WERI-Rb-1 (cell line): ENCODE results near the gene CTTNBP2.

Experiments used
- DNase-seq: peaks from one replicate; pipeline ENCODE4 v3.0.0-alpha.2; 2020
- H3K27ac ChIP-seq: fragments of 250-450 bp; sonication (Bioruptor Pico); 2 replicates; pipeline ENCODE4 v1.5.1; 2020; ENCODE audit warnings: mild to moderate bottlenecking, moderate library complexity
- H3K27me3 ChIP-seq: fragments of 250-450 bp; sonication (Bioruptor Pico); 2 replicates; pipeline ENCODE4 v1.5.1; 2021; ENCODE audit warnings: mild to moderate bottlenecking, low read depth, moderate library complexity; ENCODE audit not compliant: insufficient read depth, severe bottlenecking
- H3K36me3 ChIP-seq: fragments of 250-450 bp; sonication (Bioruptor Pico); 2 replicates; pipeline ENCODE4 v1.5.1; 2020; ENCODE audit warnings: mild to moderate bottlenecking, moderate library complexity
- H3K4me3 ChIP-seq: 2 replicates; pipeline ENCODE4 v1.5.1; 2011; ENCODE audit warnings: low read depth, mild to moderate bottlenecking, control low read depth, low read length
- H3K9me3 ChIP-seq: fragments of 250-450 bp; sonication (Bioruptor Pico); 2 replicates; pipeline ENCODE4 v1.5.1; 2021; ENCODE audit warnings: mild to moderate bottlenecking, moderate library complexity; ENCODE audit not compliant: severe bottlenecking
- CTCF ChIP-seq: IDR thresholded peaks from 2 replicates; pipeline ENCODE4 v1.5.1; 2011; ENCODE audit warnings: low read depth, mild to moderate bottlenecking, control low read depth, inconsistent platforms, low read length

Gene CTTNBP2

GRCh38 chr7:117808910-117809705, 64.1 kb downstream of the CTTNBP2 start:
- no peak overlapping the region for H3K27ac ChIP-seq
- no peaks in the 10 kb centered on the region for H3K36me3 ChIP-seq
- DNase-seq, result no peak
- H3K9me3 ChIP-seq, result no peaks in the 10 kb centered on the region
- no peak for TF ChIP-seq CTCF
- H3K27me3 ChIP-seq, result peaks cover 31% of the 10 kb centered on the region
- no peak overlapping the region for H3K4me3 ChIP-seq

- Histone ChIP-seq H3K27me3 (peaks cover 35% of the 10 kb centered on the region), H3K9me3 (no peaks in the 10 kb centered on the region), H3K27ac (no peak overlapping the region), H3K4me3 (no peak overlapping the region), H3K36me3 (no peaks in the 10 kb centered on the region)
- DNase-seq, result no peak
- TF ChIP-seq CTCF, result no peak
These were observed 64.9 kb downstream of the CTTNBP2 start for GRCh38 chr7:117808341-117808757.

GRCh38 chr7:117807676-117808075, 65.6 kb downstream of the CTTNBP2 start:
- peaks cover 35% of the 10 kb centered on the region for H3K27me3 ChIP-seq
- H3K27ac ChIP-seq, result no peak overlapping the region
- no peak for TF ChIP-seq CTCF
- H3K4me3 ChIP-seq, result no peak overlapping the region
- H3K9me3 ChIP-seq, result no peaks in the 10 kb centered on the region
- no peaks in the 10 kb centered on the region for H3K36me3 ChIP-seq
- no peak for DNase-seq

- Histone ChIP-seq H3K36me3 (no peaks in the 10 kb centered on the region), H3K9me3 (no peaks in the 10 kb centered on the region), H3K4me3 (no peak overlapping the region), H3K27me3 (peaks cover 39% of the 10 kb centered on the region), H3K27ac (no peak overlapping the region)
- no peak for TF ChIP-seq CTCF
- no peak for DNase-seq
These were observed 67.2 kb downstream of the CTTNBP2 start for GRCh38 chr7:117806011-117806410.

GRCh38 chr7:117805241-117805640, 68.0 kb downstream of the CTTNBP2 start:
- Histone ChIP-seq H3K9me3 (no peaks in the 10 kb centered on the region), H3K36me3 (no peaks in the 10 kb centered on the region), H3K4me3 (no peak overlapping the region), H3K27ac (no peak overlapping the region), H3K27me3 (peaks cover 46% of the 10 kb centered on the region)
- DNase-seq, result no peak
- TF ChIP-seq CTCF, result no peak

- Histone ChIP-seq H3K36me3 (no peaks in the 10 kb centered on the region), H3K4me3 (no peak overlapping the region), H3K9me3 (no peaks in the 10 kb centered on the region), H3K27ac (no peak overlapping the region), H3K27me3 (peaks cover 47% of the 10 kb centered on the region)
- no peak for DNase-seq
- no peak for TF ChIP-seq CTCF
These were observed 69.8 kb downstream of the CTTNBP2 start for GRCh38 chr7:117803476-117803875.
